Measurements from ENCODE around the gene ATF6B.
"Not testable (repeated sequence)": the region's sequence is repeated elsewhere in the genome, so short reads cannot be mapped to it uniquely, and the experiment has no call there.

Gene ATF6B

GRCh38 chr6:32153564-32154513 is 25.8 kb upstream of the ATF6B start, which contains the start of gene PPT2:
Gene PPT2 (plus strand): TSS chr6:32154141. CDS start chr6:32154595, 454 bp downstream.
- DNase-seq: peak; percentile 41

GRCh38 chr6:32152769-32153563 is 24.9 kb upstream of the ATF6B start:
- no peak for DNase-seq

- DNase-seq: no peak
These were observed 24.1 kb upstream of the ATF6B start, which contains the start of gene PRRT1 for GRCh38 chr6:32151863-32152768. Gene PRRT1 (minus strand): TSS chr6:32151939. CDS start chr6:32151827, 112 bp downstream.

- DNase-seq: no peak
These were observed 23.3 kb upstream of the ATF6B start for GRCh38 chr6:32151181-32151862.

GRCh38 chr6:32149932-32150870 is 22.2 kb upstream of the ATF6B start:
- DNase-seq: no peak

GRCh38 chr6:32149092-32149755 is 21.2 kb upstream of the ATF6B start:
- no peak for DNase-seq

GRCh38 chr6:32148289-32149091 is 20.4 kb upstream of the ATF6B start:
- DNase-seq: no peak

- DNase-seq: no peak
These were observed 19.5 kb upstream of the ATF6B start for GRCh38 chr6:32147401-32148132.

- no peak for DNase-seq
These were observed 18.6 kb upstream of the ATF6B start for GRCh38 chr6:32146687-32147086.

GRCh38 chr6:32146287-32146686 is 18.2 kb upstream of the ATF6B start:
- DNase-seq: no peak

- DNase-seq: not testable (repeated sequence)
These were observed 16.2 kb upstream of the ATF6B start for GRCh38 chr6:32144238-32144637.

GRCh38 chr6:32140420-32141046 is 12.5 kb upstream of the ATF6B start:
- DNase-seq: no peak

- DNase-seq: no peak
These were observed 11.5 kb upstream of the ATF6B start for GRCh38 chr6:32139590-32139989.

- no peak for DNase-seq
These were observed 9.4 kb upstream of the ATF6B start for GRCh38 chr6:32137454-32137853.

- no peak for DNase-seq
These were observed 5.7 kb upstream of the ATF6B start for GRCh38 chr6:32133786-32134185.

- no peak for DNase-seq
These were observed 4.1 kb upstream of the ATF6B start for GRCh38 chr6:32132110-32132509.

- no peak for DNase-seq
These were observed 3.4 kb upstream of the ATF6B start for GRCh38 chr6:32131439-32131948.
